ENCODE results near the gene RCAN1. TPM values are rescaled to one million over a fixed set of nuclear protein-coding genes. Genes with fewer than 3 reads are reported as not detected.

RCAN1 gene
- total and polyA plus RNA-seq, 2 of the 13 experiments (the other 11 are each of a cell fraction or from before 2014, with no cell fraction given) = 9.4 to 34.1 TPM

- no peak for TF ChIP-seq KLF11 (CRISPR knock-in tag; IDR thresholded peaks at IDR 0.05)
- no peak for TF ChIP-seq DZIP1 (CRISPR knock-in tag; IDR thresholded peaks at IDR 0.05)
- TF ChIP-seq FIP1L1 (IDR thresholded peaks at IDR 0.05; ENCODE audit: borderline replicate concordance, insufficient read depth, low read depth, low read length) = no peak
Measured at GRCh38 chr21:34536820-34537219, 78.1 kb downstream of the RCAN1 start (continued).

GRCh38 chr21:34536311-34536710, 78.6 kb downstream of the RCAN1 start:
- ChIA-PET CTCF (ENCODE audit: low intra/inter-chr PET ratio, low total read pairs) (no interaction called here), POLR2A (no interaction called here)
- H3K27ac ChIP-seq (ENCODE audit: extremely low read length, insufficient read depth, low read length) = no peak overlapping the region
- no peak overlapping the region for H2AFZ ChIP-seq (ENCODE audit: low read length)
- H3K9me3 ChIP-seq (ENCODE audit: low read length) = no peaks in the 10 kb centered on the region
- no peaks in the 10 kb centered on the region for H3K79me2 ChIP-seq (ENCODE audit: insufficient read depth, low read length)
- H3K4me2 ChIP-seq (ENCODE audit: low read depth, low read length) = no peak overlapping the region
- ATAC-seq = no peak
- WGBS (ENCODE audit: low lambda C conversion rate) = 97% methylated on average over 8 of the region's 8 CpGs
- in situ Hi-C loops (cut with HindIII; ENCODE audit: extremely low pct_ligation_motif_present, low pct_unique_long_range_greater_than_20kb) (no loop called here), intact Hi-C loops (cut with micrococcal nuclease; ENCODE audit: unreplicated experiment) (no loop called here)
- BruUV-seq (replicated peaks) = no TSS peak
- no peak for DNase-seq (ENCODE audit: low spot score)
- H3K9ac ChIP-seq (ENCODE audit: insufficient read depth, low read depth, low read length) = no peak overlapping the region
- no peaks in the 10 kb centered on the region for H3K36me3 ChIP-seq (replicated peaks in 1 of 2; ENCODE audit: control insufficient read depth in 1 of 2, insufficient read depth in 2 of 2, low read length in 2 of 2)
- no peak overlapping the region for H3K4me3 ChIP-seq (replicated peaks in 1 of 3; ENCODE audit: insufficient read depth in 1 of 3, low read depth in 2 of 3, low read length in 3 of 3)
- no peaks in the 10 kb centered on the region for H3K27me3 ChIP-seq (ENCODE audit: control insufficient read depth in 1 of 2, insufficient read depth in 2 of 2, low read length in 2 of 2)
- FAIRE-seq = no peak
- H3K4me1 ChIP-seq (ENCODE audit: insufficient read depth, low read length) = peaks cover 22% of the 10 kb centered on the region
- no peaks in the 10 kb centered on the region for H4K20me1 ChIP-seq (ENCODE audit: insufficient read depth, low read length)
- TF ChIP-seq ZNF580 (CRISPR knock-in tag; IDR thresholded peaks at IDR 0.05; ENCODE audit: borderline replicate concordance, low read depth) (no peak), TCF12 (IDR thresholded peaks at IDR 0.05) (no peak), TCF12 (CRISPR knock-in tag; IDR thresholded peaks at IDR 0.05) (no peak), ZNF562 (CRISPR knock-in tag; IDR thresholded peaks at IDR 0.05; ENCODE audit: borderline replicate concordance) (no peak), ZBTB49 (CRISPR knock-in tag; IDR thresholded peaks at IDR 0.05; ENCODE audit: borderline replicate concordance) (no peak), SAP130 (CRISPR knock-in tag; IDR thresholded peaks at IDR 0.05; ENCODE audit: low read depth) (no peak), ZNF576 (CRISPR knock-in tag; IDR thresholded peaks at IDR 0.05) (no peak), ZFP82 (CRISPR knock-in tag; IDR thresholded peaks at IDR 0.05; ENCODE audit: borderline replicate concordance) (no peak), SRF (IDR thresholded peaks at IDR 0.05; ENCODE audit: low read depth, low read length) (no peak), ZNF124 (CRISPR knock-in tag; IDR thresholded peaks at IDR 0.05) (no peak), KLF6 (CRISPR knock-in tag; IDR thresholded peaks at IDR 0.05) (no peak), ZNF749 (CRISPR knock-in tag; IDR thresholded peaks at IDR 0.05; ENCODE audit: borderline replicate concordance) (no peak), SNAI1 (CRISPR knock-in tag; IDR thresholded peaks at IDR 0.05; ENCODE audit: borderline replicate concordance) (no peak), ZSCAN25 (CRISPR knock-in tag; IDR thresholded peaks at IDR 0.05) (no peak), CSRNP2 (CRISPR knock-in tag; conservative IDR thresholded peaks at IDR 0.05; ENCODE audit: low read depth) (no peak), ZFP1 (CRISPR knock-in tag; IDR thresholded peaks at IDR 0.05) (no peak)

All from HepG2 (cell line).